Inflammatory macrophage treated with lipopolysaccharide for 4 hours (primary cell): ENCODE data around the gene ACOX3.
A peak's percentile ranks its signal among the peaks of the same experiment; 100 is the strongest.

Experiments
- DNase-seq: peaks from one replicate; pipeline ENCODE4 v3.0.0-alpha.2; 2020

Gene ACOX3

DNA sequence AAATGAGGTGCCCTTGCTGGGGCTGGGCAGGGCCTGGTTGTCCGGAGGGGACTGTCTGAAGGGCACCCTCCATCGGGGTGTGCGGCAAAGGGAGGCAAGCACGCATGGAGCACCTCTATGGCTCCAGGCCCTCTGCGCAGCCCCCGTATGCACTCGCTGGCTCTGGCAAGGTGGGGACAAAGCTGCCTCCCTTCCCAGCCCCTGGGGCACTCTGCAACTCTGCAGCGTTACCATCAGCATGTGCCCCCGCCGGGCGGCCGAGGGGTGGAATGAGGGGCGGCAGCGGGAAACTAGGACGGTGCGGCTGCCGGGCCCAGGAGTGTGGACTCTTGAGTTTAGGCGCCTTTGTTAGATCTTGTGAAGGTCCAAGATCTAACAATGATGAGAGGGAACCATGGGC lies 26.5 kb upstream of the ACOX3 start:
- DNase-seq = no peak

DNA sequence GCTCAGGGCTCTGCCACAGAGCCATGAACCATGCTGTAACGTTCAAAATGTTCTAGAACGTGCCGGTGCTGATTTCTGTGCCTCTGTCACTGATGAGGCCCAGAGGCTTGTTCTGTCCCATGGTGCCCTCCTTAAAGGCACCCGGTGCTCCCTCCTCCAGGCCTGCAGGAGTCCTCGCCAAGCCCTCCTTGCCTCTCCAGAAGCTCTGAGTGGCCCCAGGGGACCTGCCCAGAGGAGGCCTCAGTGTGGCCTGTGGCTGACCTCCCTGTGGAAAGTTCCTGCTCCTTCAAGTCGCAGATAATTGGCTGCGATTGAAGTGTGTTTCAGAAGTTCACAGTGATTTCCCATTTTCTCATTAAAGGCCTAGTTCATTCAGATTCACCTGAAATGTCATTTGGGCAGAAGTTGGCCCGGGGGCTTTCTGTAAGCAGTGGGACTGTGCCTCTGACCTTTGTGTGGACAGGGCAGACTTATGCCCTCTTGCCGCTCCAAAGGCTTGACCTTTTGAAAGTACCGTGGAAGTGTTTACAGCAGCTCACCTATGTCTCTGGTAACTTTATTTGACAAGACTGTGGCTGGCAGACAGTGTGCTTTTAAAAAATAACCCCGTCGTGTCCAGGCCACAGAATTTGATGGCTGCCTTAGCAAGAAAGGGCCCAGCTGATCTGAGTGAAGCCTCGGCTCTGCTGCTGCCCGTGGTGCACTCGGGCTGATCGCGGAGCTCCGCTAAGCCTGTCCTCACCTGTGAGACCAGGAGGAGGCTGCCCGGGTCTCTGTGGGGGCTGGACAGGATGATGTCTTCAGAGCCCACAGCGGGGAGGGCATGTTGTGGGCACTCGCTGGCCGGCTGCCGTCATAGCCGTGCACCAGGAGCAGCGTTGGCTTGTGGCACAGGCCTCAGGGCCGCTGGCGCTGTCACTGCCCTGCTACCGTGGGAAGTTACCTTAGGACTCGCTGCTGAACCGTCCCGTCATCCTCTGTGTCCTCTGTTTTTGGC lies 25.4 kb upstream of the ACOX3 start:
- no peak for DNase-seq

DNA sequence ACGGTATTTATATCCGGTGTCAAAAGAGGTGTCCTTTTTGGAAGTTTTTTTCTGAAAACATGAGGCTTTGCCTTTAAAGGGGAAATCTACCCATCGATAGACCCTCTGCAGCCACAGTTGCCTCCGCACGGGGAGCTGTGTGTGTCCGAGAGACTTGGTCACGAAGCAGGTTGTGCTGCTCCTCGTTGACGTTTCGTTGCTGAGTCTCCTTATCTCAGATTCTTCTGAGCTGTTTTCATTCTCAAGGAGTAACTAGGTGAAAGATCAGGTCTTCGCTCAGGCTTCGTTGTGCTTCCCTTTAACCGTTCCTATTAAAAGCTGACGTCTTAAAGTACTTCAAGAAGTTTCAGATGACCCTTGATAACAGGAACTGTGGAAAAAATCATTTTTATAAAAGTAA lies 23.9 kb upstream of the ACOX3 start:
- no peak for DNase-seq

DNA sequence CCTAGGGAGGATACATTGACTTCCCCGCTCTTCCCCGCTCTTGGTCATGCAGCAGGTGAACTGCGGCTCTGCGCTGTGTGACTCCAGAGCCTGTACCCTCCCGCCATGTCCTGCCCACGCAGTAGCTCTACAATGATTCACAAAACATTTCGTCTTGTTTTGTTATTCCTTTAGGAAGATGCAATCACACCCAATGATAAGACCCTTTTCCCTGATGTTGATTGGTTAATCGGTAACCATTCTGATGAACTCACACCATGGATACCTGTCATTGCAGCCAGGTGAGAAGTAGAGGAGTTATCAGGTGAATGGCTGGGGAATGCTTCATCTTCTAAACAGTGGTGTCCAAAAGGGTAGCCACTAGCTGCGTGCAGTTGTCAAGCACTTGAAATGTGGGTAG lies 23.3 kb upstream of the ACOX3 start:
- no peak for DNase-seq

DNA sequence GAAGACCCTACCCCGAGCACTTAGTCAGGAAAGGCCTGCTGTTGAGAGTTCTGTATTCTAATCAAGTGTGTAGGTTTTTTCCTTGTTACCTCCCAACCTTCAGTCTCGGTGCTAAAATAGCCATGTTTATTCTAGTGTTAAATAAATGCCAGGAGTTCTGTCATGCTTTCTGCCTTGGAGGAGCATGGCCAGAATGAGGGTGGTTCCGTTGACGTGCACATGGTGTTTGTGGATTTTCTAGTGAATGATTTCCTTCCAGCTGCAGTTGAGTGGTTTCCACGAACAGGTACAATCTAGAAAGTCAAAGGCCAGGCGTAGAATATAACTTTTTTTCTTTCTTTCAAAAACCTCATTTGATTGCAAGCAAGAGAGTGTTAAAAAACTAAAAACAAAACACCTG lies 21.1 kb upstream of the ACOX3 start:
- DNase-seq = no peak

DNA sequence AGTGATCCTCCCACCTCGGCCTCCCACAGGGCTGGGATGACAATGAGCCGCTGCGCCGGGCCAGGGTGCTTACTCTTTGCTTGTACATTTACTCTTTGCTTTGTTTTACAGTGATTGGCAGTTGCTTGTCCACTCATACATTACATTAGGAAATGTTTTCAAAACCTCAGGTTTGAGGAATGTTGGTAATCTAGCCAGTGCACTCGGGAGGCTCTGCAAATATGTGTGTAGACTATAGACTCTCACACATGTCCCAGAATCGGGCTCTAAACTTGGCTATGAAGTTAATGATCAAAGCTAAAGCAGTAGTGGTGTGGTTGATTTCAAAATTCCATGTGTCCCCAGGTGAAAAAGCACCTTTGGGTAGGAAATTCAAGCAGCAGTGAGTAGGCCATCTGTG lies 20.6 kb upstream of the ACOX3 start:
- DNase-seq = no peak

DNA sequence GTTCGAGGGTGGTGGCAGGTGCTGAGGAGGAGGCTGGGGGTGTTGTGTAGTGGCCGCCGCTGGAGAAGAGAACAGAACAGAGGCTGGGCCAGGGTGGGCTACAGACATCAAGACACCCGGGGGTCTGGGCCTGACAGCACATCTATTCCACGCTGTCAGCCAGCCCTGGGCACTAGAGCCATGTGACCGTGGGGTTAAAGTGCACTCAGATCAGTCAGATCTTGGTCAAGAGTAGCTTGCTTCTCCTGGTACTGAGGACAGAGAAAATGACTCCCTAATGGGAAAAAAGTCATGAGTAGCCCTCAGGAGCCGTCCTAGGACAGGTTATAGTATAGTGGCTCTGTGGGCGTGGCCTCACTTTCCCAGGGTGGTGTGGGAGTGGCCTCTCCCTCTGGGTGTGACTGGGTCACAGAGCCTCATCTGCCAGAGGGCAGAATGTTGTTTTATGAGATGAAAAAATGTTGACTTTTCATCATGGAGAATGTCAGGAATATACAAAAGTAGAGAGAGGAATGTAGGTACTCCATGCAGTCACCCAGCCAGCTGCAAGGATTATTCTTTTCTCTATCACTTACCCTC lies 19.4 kb upstream of the ACOX3 start:
- DNase-seq = no peak

DNA sequence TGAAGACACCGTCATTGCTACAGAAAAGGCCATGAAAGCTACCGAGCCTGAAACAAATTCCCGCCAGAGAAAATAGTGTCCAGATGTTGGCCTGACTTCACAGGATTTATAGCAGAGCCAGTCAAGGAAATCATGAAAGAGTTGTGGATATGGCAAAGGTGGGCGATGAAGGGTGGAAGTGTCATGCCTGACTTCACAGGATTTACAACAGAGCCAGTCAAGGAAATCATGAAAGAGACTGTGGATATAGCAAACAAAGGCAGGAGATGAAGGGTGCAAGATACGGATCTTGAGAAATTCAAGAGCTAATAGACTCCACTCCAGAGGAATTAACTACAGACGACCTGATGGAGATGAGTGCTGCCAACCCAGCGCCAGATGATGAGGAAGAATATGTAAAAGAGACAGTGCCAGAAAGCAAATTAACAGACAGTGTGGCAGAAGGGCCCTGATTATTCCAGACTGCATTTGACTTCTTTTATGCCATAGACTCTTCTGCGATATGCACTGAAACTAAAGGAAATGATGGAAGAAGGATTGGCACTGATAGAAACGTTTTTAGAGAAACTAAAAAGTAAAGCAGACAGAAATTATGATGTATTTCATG lies 17.2 kb upstream of the ACOX3 start:
- DNase-seq = no peak

DNA sequence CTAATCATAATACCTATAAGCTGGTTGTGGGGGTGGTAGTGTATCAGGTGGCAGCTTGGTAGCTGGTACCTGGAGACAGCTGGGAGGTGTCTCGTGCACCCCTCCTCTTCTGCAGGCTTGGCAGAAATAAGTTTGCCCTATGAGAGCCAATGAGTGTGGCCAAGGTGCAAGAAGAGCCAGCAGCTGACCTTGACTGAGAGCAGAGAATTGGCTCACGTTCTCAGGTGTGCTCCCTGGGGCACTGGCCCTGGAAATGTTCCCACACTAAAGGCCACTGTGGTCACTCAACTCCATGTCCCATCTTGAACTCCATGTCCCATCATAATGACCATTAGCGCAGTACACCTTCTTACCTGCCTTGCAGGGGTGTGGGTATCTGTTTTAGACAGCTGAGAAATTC lies 13.4 kb upstream of the ACOX3 start:
- DNase-seq = no peak

DNA sequence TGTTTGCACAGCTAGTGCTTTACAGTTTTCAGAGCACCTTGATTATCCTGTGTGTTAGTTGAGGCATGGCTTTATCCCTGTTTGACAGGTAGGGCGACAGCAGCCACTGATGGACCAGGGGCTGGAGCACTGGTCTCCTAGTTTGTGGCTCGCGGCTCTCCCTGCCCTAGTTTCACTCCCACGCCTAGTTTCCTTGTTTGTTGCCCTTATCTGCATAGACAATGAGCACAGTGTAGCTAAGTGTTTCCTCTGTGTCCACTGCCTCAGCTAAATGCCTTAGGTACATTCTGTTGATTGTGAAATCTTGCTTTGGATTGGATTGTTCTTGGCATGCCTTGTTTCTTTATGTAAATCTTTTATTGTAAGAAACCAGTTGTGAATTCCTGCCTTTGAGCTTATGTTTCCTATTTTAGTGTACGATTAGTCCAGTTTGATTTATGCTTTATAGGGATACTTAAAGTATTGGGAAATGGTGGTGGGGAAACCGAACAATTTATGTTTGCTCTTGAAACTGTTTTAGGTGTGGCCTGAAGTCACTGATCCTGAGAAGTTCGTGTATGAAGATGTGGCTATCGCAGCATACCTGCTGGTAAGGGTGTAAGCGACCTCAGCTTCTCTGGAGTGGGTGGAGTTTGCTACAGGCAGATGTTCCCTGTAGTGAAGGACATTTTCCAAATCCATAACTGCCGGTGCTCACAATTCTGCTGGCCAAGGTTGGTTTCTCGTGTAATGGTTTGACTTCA lies 11.1 kb upstream of the ACOX3 start:
- DNase-seq = no peak

DNA sequence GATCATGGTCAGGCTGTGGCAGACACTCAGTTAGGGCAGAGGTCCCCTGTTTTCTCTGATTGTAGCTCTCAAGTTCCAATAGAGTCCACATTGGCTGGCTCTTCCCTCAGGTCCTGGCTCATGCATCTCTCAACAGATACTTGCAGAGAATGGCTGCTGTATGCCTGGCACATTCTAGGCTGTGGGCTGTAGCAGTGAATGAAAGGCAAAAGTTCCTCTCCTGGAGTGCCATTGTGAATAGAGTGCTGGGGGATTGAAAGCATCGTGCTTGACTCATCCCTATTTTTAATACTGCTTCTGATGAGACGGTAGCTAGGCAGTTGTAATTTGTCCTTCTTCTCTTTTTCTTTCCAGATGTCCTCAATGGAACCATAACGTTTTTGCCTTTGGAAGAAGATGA lies 5.6 kb upstream of the ACOX3 start:
- DNase-seq = no peak

DNA sequence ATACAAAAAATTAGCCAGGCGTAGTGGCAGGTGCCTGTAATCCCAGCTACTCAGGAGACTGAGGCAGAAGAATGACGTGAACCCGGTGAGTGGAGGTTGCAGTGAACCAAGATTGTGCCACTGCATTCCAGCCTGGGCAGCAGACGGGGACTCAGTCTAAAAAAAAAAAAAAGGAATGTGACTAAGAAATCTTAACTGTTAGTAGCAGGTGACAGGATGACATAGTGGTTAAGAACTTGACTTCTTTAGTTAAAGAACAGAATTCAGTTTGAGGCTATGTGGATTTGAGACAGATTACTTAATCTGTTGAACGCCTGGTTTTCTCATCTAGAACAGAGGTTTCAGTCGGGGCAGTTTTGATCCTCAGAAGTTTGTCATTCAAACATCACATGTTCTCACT lies 3.3 kb upstream of the ACOX3 start:
- no peak for DNase-seq

DNA sequence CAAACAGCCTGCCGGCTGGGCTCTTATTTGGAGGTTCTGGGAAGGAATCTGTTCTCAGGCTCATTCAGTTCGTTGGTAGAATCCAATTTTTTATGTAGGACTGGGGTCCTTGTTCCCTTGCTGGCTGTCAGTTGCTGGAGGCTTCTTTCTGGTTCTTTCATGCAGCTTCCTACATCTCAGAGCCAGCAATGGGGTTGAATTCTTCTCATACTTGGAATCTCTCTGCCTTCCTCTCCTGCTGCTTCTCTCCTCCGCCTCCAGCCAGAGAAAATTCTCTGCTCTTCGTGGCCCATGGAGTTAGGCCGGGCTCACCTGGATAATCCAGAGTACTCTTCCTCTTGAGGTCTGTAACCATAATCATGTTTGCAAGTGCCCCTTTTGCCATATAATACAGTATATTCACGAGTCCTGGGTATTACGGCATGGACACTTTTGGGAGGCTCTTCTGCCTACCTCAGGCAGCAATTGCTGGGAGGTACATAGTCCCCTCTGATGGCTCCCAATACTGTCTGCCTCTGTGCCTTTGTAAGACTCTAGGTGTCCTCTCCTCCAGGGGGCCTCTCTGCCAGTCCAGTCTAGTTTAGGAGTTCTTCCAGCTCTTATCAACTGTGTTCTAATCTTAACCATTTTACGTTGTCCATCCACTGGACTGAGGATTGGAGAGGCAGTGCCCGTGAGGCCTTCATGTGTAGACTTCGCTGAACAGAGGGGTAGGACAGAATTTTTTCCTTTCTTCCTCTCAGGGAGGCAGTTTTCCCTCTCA lies 2.3 kb upstream of the ACOX3 start:
- DNase-seq = no peak

DNA sequence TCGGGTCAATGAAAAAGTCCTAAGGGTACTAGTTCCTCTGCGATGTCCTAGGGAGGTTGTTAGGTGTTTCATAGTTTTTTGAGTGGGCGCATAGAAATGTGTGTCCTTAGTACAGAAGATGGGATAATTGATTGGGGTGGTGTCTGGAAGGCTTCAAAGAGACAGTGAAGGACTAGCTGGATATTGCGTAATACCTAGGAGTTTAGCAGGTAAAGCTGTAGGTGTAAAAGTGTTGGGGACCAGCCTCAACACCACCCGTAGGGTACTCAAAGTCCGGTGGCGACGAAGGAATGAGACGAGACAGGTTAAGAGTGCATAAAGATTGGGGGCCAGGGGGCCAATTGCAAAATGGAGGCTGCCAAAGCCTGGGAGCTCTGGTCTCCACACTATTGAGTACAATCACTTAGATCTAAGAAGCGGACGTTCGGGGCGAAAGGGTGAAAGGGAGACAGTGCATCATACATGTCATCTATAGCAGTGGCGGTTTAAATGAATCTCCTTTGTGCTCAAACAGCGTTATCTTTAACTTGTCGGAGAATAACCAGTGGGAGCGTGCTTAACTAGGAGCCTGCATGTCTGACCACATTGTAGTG lies 1.1 kb upstream of the ACOX3 start:
- DNase-seq = no peak

DNA sequence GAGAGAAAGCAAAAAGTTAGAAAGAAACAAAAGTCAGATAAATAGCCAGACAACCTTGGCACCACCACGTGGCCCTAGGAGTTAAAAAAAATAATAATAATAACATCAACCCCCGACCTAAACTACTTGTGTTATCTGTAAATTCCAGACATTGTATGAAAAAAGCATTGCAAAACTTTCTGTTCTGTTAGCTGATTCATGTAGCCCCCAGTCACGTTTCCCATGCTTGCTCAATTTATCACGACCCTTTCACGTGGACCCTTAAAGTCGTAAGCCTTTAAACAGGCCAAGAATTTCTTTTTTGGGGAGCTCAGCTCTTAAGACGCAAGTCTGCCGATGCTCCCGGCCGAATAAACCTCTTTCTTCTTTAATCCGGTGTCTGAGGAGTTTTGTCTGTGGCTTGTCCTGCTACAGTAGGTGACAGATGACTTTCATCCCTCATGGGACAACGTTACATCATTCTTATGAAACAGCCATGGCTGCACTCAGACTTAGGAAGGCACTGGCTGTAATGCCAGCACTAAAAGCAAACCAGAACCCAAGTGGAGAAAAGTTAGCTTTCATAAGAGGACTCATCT lies 520 bp downstream of the ACOX3 start:
- peak; percentile 88 for DNase-seq

DNA sequence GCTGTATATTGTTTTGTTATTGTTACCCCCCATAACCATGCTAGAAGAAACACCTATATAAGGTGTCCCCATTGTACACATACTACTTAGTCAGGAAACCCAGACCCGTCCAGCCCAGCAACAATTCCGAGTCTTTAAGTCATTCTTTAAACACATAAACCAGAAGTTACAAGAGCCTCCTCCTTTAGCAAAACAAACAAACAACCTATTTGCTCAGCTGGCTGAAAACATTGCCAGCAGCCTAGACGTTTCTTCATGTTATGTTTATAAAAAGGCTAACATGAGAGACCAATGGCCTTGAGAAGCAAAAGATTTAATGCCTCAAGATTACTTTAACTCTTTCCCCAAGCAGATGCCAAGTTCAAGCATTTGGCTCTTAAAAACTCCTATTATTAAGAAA lies 1.4 kb downstream of the ACOX3 start:
- DNase-seq = no peak

DNA sequence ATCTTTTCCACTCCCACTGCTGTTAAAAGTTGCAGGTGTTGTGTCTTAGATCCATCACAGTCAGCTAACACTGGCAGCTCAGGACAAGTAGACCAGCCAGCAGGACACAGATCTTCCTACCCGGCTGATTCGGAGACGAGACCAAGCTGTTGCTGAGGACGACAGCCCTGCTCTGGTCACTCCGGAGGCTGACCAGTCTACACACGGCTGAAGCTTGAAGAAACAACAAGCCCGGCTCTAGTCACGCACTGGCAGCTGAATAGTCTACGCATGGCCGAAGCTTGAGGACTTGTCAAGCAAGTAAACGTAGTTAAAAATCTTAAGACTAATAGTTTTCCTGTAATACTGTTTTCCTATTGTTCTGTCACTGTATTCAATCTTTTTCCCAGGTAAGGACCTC lies 1.8 kb downstream of the ACOX3 start:
- DNase-seq = no peak

DNA sequence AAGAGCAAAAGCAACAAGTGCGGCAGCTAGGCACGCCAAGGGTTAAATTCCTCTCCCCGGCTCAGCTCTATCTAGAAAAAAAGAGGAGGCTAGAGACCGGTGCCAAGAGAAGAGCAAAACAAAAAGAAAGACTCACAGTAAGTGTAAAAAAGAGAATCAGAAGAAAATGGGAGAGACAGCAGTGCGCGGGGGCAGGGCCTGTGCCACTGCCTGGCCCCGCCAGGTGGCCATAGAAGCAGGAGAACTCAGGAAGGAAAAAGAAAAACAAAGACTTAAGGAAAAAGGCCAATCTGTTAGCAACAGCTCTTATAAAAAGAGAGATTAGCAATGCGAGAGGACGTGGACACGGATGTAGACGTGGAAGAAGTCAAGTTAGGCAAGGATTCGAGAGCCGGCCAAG lies 3.2 kb downstream of the ACOX3 start:
- no peak for DNase-seq

DNA sequence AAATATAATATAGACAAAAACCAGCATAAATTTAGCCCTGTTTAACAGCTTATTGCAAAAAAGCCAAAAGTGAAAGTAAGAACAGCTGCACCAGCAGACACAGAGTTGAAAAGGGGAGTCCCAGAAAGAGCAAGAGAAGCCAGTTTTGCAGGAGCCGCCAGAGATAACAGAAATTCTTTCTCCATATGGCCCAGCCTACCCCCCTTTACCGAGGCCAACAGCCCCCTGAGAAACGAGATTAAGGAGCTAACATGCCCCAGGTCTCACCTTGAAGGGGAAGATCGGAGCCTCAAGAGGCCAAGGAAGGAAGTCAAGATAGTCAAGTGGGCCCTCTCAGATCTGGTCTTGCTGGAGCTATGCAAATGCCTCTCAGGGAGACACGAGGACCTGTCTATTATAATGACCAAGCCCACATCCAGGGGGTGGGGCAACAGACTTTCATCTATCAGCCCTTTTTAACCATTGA lies 4.8 kb downstream of the ACOX3 start:
- peak; percentile 38 for DNase-seq

DNA sequence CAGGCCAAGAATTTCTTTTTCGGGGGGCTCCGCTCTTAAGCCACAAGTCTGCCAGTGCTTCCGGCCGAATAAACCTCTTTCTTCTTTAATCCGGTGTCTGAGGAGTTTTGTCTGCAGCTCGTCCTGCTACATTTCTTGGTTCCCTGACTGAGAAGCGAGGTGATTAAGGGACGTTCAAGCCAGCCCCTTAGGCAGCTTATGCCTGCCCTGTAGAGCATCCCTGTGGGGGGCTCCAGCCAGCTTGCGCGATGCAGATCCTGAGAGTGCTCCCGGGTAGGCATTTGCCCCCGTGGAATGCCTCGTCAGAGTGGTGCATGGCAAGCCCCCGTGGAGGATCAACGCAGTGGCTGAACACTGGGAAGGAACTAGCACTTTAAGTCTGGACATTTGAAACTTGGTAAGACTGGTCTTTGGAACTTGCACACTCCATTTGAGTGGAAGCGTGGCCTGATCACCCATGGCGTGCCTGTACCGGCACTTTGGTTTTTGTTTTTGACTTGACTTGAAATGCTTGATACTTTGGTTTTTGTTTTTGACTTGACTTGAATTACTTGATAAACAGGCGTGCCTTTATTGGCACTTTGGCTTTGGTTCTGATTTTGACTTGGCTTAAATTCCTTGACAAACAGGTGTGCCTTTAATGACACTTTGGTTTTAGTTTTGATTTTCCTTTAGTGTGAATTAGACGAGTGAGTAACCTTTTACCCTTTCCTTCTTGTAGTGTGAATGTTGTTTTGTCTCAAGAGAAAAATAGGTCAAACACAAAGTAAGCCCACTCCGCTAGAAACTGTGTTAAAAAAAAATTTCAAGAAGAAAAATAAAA lies 6.1 kb downstream of the ACOX3 start:
- no peak for DNase-seq

DNA sequence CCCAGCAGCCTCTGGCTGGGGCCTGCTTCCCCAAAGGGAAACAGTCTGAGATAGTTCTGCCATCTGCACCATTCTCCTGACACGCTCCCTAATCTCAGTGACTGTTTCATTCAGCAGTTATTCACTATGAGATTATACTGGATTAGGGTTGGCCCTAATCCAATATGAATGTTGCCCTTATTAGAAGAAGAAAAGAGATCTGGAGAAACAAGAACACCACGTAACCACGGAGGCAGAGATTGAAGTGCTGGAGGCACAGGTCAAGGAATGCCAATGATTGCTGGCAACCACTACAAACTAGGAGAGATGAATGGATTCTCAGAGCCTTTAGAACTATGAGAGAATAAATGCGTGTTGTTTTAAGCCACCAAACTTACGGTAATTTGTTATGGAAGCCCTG lies 7.4 kb downstream of the ACOX3 start:
- DNase-seq = no peak
